Vagina (tissue), 2 donors: ENCODE measurements around the gene THSD7B. TPM values are rescaled to one million over a fixed set of nuclear protein-coding genes. Genes with fewer than 3 reads are reported as not detected.

Source experiments
- DNase-seq, 2 donors: peaks; one replicate each; pipeline ENCODE4 v3.0.0-alpha.2; 2017; ENCODE audit errors: extremely low spot score in 2 of 2
- H3K27ac ChIP-seq: fragments of 200-600 bp; sonication (generic); one replicate; pipeline ENCODE4 v1.5.1; 2019
- H3K27me3 ChIP-seq: fragments of 200-600 bp; sonication (generic); one replicate; pipeline ENCODE4 v1.5.1; 2019
- H3K36me3 ChIP-seq, 2 donors: fragments of 200-600 bp; sonication (generic); one replicate each; pipeline ENCODE4 v1.5.1; 2017 to 2019
- H3K4me1 ChIP-seq: fragments of 200-600 bp; sonication (generic); one replicate; pipeline ENCODE4 v1.5.1; 2019
- H3K4me3 ChIP-seq, 2 donors: fragments of 200-600 bp; sonication (generic); 1 replicate in 1 of 2; 2 replicates in 1 of 2; pipeline ENCODE4 v1.5.1; 2016 to 2019
- H3K9me3 ChIP-seq: fragments of 200-600 bp; sonication (generic); one replicate; pipeline ENCODE4 v1.5.1; 2019
- CTCF ChIP-seq, 3 experiments: fragments of 450-650 bp in 2 of 3; fragments of 200-600 bp in 1 of 3; sonication (generic) in 1 of 3; IDR thresholded peaks; one replicate each; pipeline ENCODE4 v1.5.1; 2017 to 2019; ENCODE audit warnings: antibody characterized with exemption in 3 of 3, mild to moderate bottlenecking in 2 of 3, moderate library complexity in 2 of 3
- POLR2A ChIP-seq, 2 donors: fragments of 450-650 bp; IDR thresholded peaks; one replicate each; pipeline ENCODE4 v1.6.1; 2017; ENCODE audit warnings: antibody characterized with exemption in 2 of 2, mild to moderate bottlenecking in 2 of 2, moderate library complexity in 2 of 2
- POLR2AphosphoS5 ChIP-seq, 2 donors: sonication (generic); formaldehyde crosslinking; IDR thresholded peaks; one replicate each; pipeline ENCODE4 v1.9.0; 2017; ENCODE audit warnings: antibody characterized with exemption in 2 of 2, mild to moderate bottlenecking in 2 of 2, low read depth in 1 of 2; ENCODE audit not compliant: insufficient read depth in 1 of 2
- intact Hi-C: fragments of 100-400 bp; cut with DNase I; formaldehyde crosslinking; loops from one replicate; pipeline ENCODE4 v1.15.1; 2023
- total RNA-seq: library from RNA; depleted of rRNA; stranded (reverse); fragments of >200 nt; gene quantifications from one replicate; pipeline ENCODE4 v1.2.3, GENCODE V29; 2016

The THSD7B gene
- total RNA-seq, 1 donor from 2014 or later = 0.49 TPM

- no peak for DNase-seq
- intact Hi-C loops = no loop called here
- no peaks in the 10 kb centered on the region for H3K27me3 ChIP-seq
- H3K4me1 ChIP-seq = no peaks in the 10 kb centered on the region
- no peak overlapping the region for H3K27ac ChIP-seq
- H3K9me3 ChIP-seq = no peaks in the 10 kb centered on the region
- no peak overlapping the region for H3K4me3 ChIP-seq
- H3K36me3 ChIP-seq = no peaks in the 10 kb centered on the region
- TF ChIP-seq POLR2AphosphoS5 (IDR thresholded peaks at IDR 0.05; ENCODE audit: insufficient read depth in 1 of 2, low read depth in 1 of 2) = no peak
- TF ChIP-seq POLR2A (IDR thresholded peaks at IDR 0.05) = no peak
- TF ChIP-seq CTCF (IDR thresholded peaks at IDR 0.05) = no peak
These were observed 613.8 kb downstream of the THSD7B start for GRCh38 chr2:137379186-137379585.

DNA sequence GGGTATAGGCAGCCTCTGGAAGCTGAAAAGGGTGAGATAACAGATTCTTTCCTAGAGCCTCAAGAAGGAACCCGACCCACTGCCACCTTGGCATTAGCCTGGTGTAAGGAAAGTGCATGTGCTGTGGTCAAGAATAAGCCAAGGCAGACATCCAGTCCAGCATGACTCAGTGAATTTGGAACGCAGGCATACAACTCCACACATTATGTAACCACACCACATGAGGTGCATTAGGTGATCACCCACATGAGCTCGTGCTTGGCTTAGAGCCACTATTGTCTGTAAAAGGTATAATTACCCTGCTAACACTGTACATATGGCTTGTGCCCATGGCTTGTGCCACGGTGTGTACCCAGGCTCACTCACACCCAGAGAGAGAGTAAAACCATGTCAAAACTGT lies 615.3 kb downstream of the THSD7B start:
- H3K27ac ChIP-seq = no peak overlapping the region
- TF ChIP-seq POLR2AphosphoS5 (IDR thresholded peaks at IDR 0.05; ENCODE audit: insufficient read depth in 1 of 2, low read depth in 1 of 2) = no peak
- no peak for TF ChIP-seq CTCF (IDR thresholded peaks at IDR 0.05)
- no peak for TF ChIP-seq POLR2A (IDR thresholded peaks at IDR 0.05)
- intact Hi-C loops = no loop called here

DNA sequence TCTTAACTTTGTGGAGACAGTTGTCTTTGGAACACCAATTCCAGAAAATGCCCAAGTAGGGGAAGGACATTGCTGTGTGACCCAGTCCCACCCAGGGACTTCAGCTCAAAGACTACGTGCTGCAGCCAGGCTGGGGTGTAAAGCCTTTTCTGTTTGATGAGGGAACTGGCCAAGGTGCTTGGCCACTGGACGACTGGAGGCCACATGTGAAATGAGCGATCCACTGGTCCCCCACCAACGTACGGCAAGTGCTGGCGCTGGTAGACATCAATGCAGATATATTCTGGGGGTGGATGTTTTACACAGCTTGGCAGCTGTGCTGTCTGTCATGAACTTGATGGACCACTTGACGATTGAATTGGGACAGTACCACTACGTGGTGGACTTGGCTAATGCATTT lies 616.4 kb downstream of the THSD7B start:
- Histone ChIP-seq H3K27me3 (no peaks in the 10 kb centered on the region), H3K4me1 (no peaks in the 10 kb centered on the region), H3K4me3 (no peak overlapping the region), H3K27ac (no peak overlapping the region), H3K9me3 (no peaks in the 10 kb centered on the region), H3K36me3 (no peaks in the 10 kb centered on the region)
- DNase-seq = no peak
- TF ChIP-seq POLR2A (IDR thresholded peaks at IDR 0.05) (no peak), CTCF (IDR thresholded peaks at IDR 0.05) (no peak), POLR2AphosphoS5 (IDR thresholded peaks at IDR 0.05; ENCODE audit: insufficient read depth in 1 of 2, low read depth in 1 of 2) (no peak)
- intact Hi-C loops = no loop called here

More for the DNA sequence above, 615.3 kb downstream of the THSD7B start:
- Histone ChIP-seq H3K9me3 (no peaks in the 10 kb centered on the region), H3K36me3 (no peaks in the 10 kb centered on the region), H3K4me3 (no peak overlapping the region), H3K4me1 (no peaks in the 10 kb centered on the region), H3K27me3 (no peaks in the 10 kb centered on the region)
- DNase-seq = no peak

DNA sequence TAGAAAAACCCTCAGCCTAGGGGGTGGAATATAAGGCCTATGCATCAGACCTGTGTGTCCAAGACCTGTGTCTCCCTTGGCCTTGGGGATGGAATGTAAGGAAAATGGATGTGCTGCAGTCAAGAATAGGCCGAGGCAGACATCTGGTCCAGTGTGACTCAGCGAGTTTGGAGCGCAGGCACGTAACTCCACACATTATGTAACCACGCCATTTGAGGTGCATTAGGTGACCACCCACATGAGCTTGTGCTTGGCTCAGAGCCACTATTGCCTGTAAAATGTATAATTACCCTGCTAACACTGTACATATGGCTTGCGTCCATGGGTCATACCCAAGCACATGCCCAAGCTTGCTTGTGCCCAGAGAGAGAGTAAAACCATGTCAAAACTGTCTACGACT lies 618.0 kb downstream of the THSD7B start:
- TF ChIP-seq CTCF (IDR thresholded peaks at IDR 0.05) (no peak), POLR2A (IDR thresholded peaks at IDR 0.05) (no peak), POLR2AphosphoS5 (IDR thresholded peaks at IDR 0.05; ENCODE audit: insufficient read depth in 1 of 2, low read depth in 1 of 2) (no peak)
- Histone ChIP-seq H3K9me3 (no peaks in the 10 kb centered on the region), H3K27ac (no peak overlapping the region), H3K4me1 (no peaks in the 10 kb centered on the region), H3K4me3 (no peak overlapping the region), H3K36me3 (no peaks in the 10 kb centered on the region), H3K27me3 (no peaks in the 10 kb centered on the region)
- DNase-seq = no peak
- intact Hi-C loops = no loop called here

DNA sequence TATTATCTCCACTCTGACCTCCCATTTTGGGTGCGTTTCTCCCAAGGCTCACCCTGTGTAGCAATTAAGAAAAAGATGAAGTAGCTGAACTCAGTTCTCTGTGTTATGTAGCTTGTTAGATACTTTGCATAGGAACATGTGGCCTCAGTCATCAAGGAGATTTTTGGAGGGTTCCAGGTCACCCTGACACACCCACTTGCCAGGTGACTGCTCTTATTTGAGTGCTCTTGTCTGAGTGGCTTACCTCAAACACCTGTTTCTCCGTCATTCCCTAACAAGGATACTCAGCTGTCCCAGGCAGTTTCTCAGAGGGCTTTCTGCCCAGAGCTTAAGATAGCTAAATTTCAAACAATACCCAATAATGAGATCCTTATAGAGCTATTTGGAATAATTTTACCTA lies 621.7 kb downstream of the THSD7B start:
- intact Hi-C loops = no loop called here
- no peak for DNase-seq
- no peak overlapping the region for H3K4me3 ChIP-seq
- no peaks in the 10 kb centered on the region for H3K27me3 ChIP-seq
- H3K4me1 ChIP-seq = no peaks in the 10 kb centered on the region
- H3K27ac ChIP-seq = no peak overlapping the region
- no peaks in the 10 kb centered on the region for H3K9me3 ChIP-seq
- H3K36me3 ChIP-seq = no peaks in the 10 kb centered on the region
- no peak for TF ChIP-seq CTCF (IDR thresholded peaks at IDR 0.05)
- TF ChIP-seq POLR2AphosphoS5 (IDR thresholded peaks at IDR 0.05; ENCODE audit: insufficient read depth in 1 of 2, low read depth in 1 of 2) = no peak
- no peak for TF ChIP-seq POLR2A (IDR thresholded peaks at IDR 0.05)
